HepG2 (cell line): ENCODE results near the gene FOXK2. TPM values are rescaled to one million over a fixed set of nuclear protein-coding genes. Genes with fewer than 3 reads are reported as not detected.
A peak's percentile ranks its signal among the peaks of the same experiment; 100 is the strongest.
"Not testable (repeated sequence)": the region's sequence is repeated elsewhere in the genome, so short reads cannot be mapped to it uniquely, and the experiment has no call there.

ENCODE experiments used
- ATAC-seq: fragments of 200-7000 bp; cut with Tn5 transposase; 3 replicates; pipeline ENCODE4 v1.9.1; 2020; ENCODE audit warnings: mild to moderate bottlenecking, moderate library complexity
- BruUV-seq: library from RNA; stranded (reverse); fragments of 400-500 nt; replicated peaks from 2 replicates; lab custom pipeline; 2021; lab: Mats Ljungman, UMichigan
- CTCF ChIA-PET: fragments of 300-600 bp; formaldehyde crosslinking; extraction: SDS; loops from one replicate; lab custom pipeline; 2021; ENCODE audit warnings: low total read pairs, inconsistent platforms, low intra/inter-chr PET ratio; lab: Yijun Ruan, JAX
- POLR2A ChIA-PET: fragments of 350-600 bp; sonication (Branson Sonifier 250); formaldehyde crosslinking; loops from one replicate; lab custom pipeline; 2020; ENCODE audit warnings: antibody characterized with exemption, inconsistent platforms; lab: Yijun Ruan, JAX
- DNase-seq: peaks from one replicate; pipeline ENCODE4 v3.0.0-alpha.2; 2015; ENCODE audit warnings: low spot score
- FAIRE-seq: peaks from 3 replicates; lab custom pipeline; 2011; peaks lifted over from hg19 to GRCh38; lab: Jason Lieb, UNC
- H2AFZ ChIP-seq: one replicate; pipeline ENCODE4 v1.6.1; 2011; ENCODE audit warnings: low read length, inconsistent platforms
- H3K27ac ChIP-seq: fragments of 300-600 bp; 3 replicates; pipeline ENCODE4 v1.8.0; 2011; ENCODE audit warnings: mixed run types, mild to moderate bottlenecking, mixed read lengths, low read length, inconsistent platforms; ENCODE audit not compliant: insufficient read depth; ENCODE audit errors: extremely low read length
- H3K27me3 ChIP-seq, 2 experiments: fragments of 200-600 bp in 1 of 2; 2 replicates in 1 of 2; 3 replicates in 1 of 2; pipeline versions ENCODE4 v1.6.0 to v1.8.0; 2011; ENCODE audit warnings: low read length in 2 of 2, mild to moderate bottlenecking in 2 of 2, moderate library complexity in 2 of 2, inconsistent platforms in 1 of 2; ENCODE audit not compliant: insufficient read depth in 2 of 2, control insufficient read depth in 1 of 2
- H3K36me3 ChIP-seq, 2 experiments: fragments of 200-600 bp in 1 of 2; replicated peaks in 1 of 2; 2 replicates in 1 of 2; 3 replicates in 1 of 2; pipeline versions ENCODE4 v1.5.1 to v1.8.0; 2011; ENCODE audit warnings: low read length in 2 of 2, inconsistent platforms in 1 of 2; ENCODE audit not compliant: insufficient read depth in 2 of 2, control insufficient read depth in 1 of 2
- H3K4me1 ChIP-seq: 2 replicates; pipeline ENCODE4 v1.5.1; 2012; ENCODE audit warnings: low read length, inconsistent platforms; ENCODE audit not compliant: insufficient read depth
- H3K4me2 ChIP-seq: 2 replicates; pipeline ENCODE4 v1.6.0; 2011; ENCODE audit warnings: low read depth, low read length, inconsistent platforms
- H3K4me3 ChIP-seq, 3 experiments: fragments of 200-600 bp in 1 of 3; sonication (generic), shearing (Covaris generic) in 1 of 3; replicated peaks in 1 of 3; 2 replicates each; pipeline ENCODE4 v1.5.1; 2011 to 2016; ENCODE audit warnings: low read length in 3 of 3, inconsistent platforms in 2 of 3, low read depth in 2 of 3, mild to moderate bottlenecking in 2 of 3, control low read depth in 1 of 3, mixed read lengths in 1 of 3; ENCODE audit not compliant: insufficient read depth in 1 of 3
- H3K79me2 ChIP-seq: one replicate; pipeline ENCODE4 v1.6.1; 2011; ENCODE audit warnings: low read length, inconsistent platforms; ENCODE audit not compliant: insufficient read depth
- H3K9ac ChIP-seq: 2 replicates; pipeline ENCODE4 v1.6.0; 2011; ENCODE audit warnings: mild to moderate bottlenecking, low read depth, low read length, inconsistent platforms; ENCODE audit not compliant: insufficient read depth
- H3K9me3 ChIP-seq: 2 replicates; pipeline ENCODE4 v1.5.1; 2012; ENCODE audit warnings: mild to moderate bottlenecking, low read length
- H4K20me1 ChIP-seq: 2 replicates; pipeline ENCODE4 v1.6.0; 2011; ENCODE audit warnings: inconsistent platforms, mild to moderate bottlenecking, low read length, moderate library complexity; ENCODE audit not compliant: insufficient read depth
- ETV6 ChIP-seq: sonication (generic); formaldehyde crosslinking; conservative IDR thresholded peaks from 2 replicates; pipeline ENCODE4 v1.4.0; 2020; ENCODE audit warnings: missing genetic modification reagents
- KDM4B ChIP-seq: sonication (generic); formaldehyde crosslinking; IDR thresholded peaks from 2 replicates; pipeline ENCODE4 v1.4.0; 2020; ENCODE audit warnings: missing genetic modification reagents
- PATZ1 ChIP-seq: sonication (generic); formaldehyde crosslinking; IDR thresholded peaks from 2 replicates; pipeline ENCODE4 v1.4.0; 2020; ENCODE audit warnings: missing genetic modification reagents
- RAD21 ChIP-seq: fragments of 450-650 bp; formaldehyde crosslinking; IDR thresholded peaks from 2 replicates; pipeline ENCODE4 v1.5.0; 2020; ENCODE audit warnings: mild to moderate bottlenecking
- YEATS2 ChIP-seq: sonication (generic); formaldehyde crosslinking; IDR thresholded peaks from 2 replicates; pipeline ENCODE4 v1.4.0; 2020; ENCODE audit warnings: missing genetic modification reagents, borderline replicate concordance
- ZFP36L2 ChIP-seq: sonication (generic); formaldehyde crosslinking; IDR thresholded peaks from 2 replicates; pipeline ENCODE4 v1.4.0; 2020; ENCODE audit warnings: missing genetic modification reagents
- ZGPAT ChIP-seq: IDR thresholded peaks from 2 replicates; pipeline ENCODE4 v1.6.1; 2016; ENCODE audit warnings: mild to moderate bottlenecking
- ZNF121 ChIP-seq: sonication (generic); formaldehyde crosslinking; IDR thresholded peaks from 2 replicates; pipeline ENCODE4 v1.5.0; 2020; ENCODE audit warnings: mild to moderate bottlenecking, missing genetic modification reagents
- ZNF770 ChIP-seq: sonication (generic); formaldehyde crosslinking; IDR thresholded peaks from 2 replicates; pipeline ENCODE4 v1.5.0; 2020; ENCODE audit warnings: mild to moderate bottlenecking, missing genetic modification reagents
- WGBS: methylation state at CpG from one replicate; pipeline ENCODE4 v1.1.6; 2017; ENCODE audit warnings: low lambda C conversion rate; 5-methylcytosine and 5-hydroxymethylcytosine counted together
- in situ Hi-C: cut with HindIII; loops from 2 replicates; pipeline ENCODE4 v1.10.0; 2017; ENCODE audit warnings: low pct_unique_long_range_greater_than_20kb; ENCODE audit not compliant: extremely low pct_ligation_motif_present
- intact Hi-C: fragments of 100-400 bp; cut with micrococcal nuclease; formaldehyde crosslinking; loops from one replicate; pipeline ENCODE4 v1.10.0; 2022; ENCODE audit not compliant: unreplicated experiment
- polyA plus RNA-seq, 8 experiments: library from polyadenylated mRNA; depleted of rRNA in 3 of 8; stranded (reverse) in 7 of 8; unstranded in 1 of 8; fragments of >200 nt; fragmentation: Illumina TruSeq in 4 of 8; extraction: Trizol in 4 of 8; gene quantifications; 2 replicates each; pipeline versions ENCODE4 v1.2.1 to v1.2.3, GENCODE V29; 2011 to 2016; ENCODE audit warnings: low read depth in 4 of 8, missing spikeins in 1 of 8, mixed read lengths in 1 of 8; ENCODE audit not compliant: insufficient read depth in 1 of 8
- total RNA-seq, 5 experiments: library from RNA; depleted of rRNA; stranded (reverse); fragments of >200 nt; fragmentation: Illumina TruSeq; extraction: Trizol; gene quantifications; 2 replicates each; pipeline ENCODE4 v1.2.3, GENCODE V29; 2016; ENCODE audit warnings: low read depth in 1 of 5

FOXK2 gene
- total and polyA plus RNA-seq, 2 of the 13 experiments (the other 11 are each of a cell fraction or from before 2014, with no cell fraction given) = 67.1 to 67.2 TPM

GRCh38 chr17:82557510-82557909, 38.0 kb downstream of the FOXK2 start:
- DNase-seq, FAIRE-seq, H3K9ac ChIP-seq, intact Hi-C loops, H3K36me3 ChIP-seq, CTCF ChIA-PET, H3K4me2 ChIP-seq, H2AFZ ChIP-seq, H3K27ac ChIP-seq, H3K9me3 ChIP-seq, H3K27me3 ChIP-seq, H3K4me3 ChIP-seq, BruUV-seq, ATAC-seq: not testable (repeated sequence)
- Histone ChIP-seq H4K20me1 (peaks cover 80% of the 10 kb centered on the region), H3K4me1 (peaks cover 79% of the 10 kb centered on the region), H3K79me2 (peaks cover 91% of the 10 kb centered on the region)
- POLR2A ChIA-PET = interaction anchor here (0.7 to 1.2 kb wide), 2 partner anchors 11 to 183 kb away, joined by 3 to 4 read pairs; no protein-coding TSS in a partner anchor
- 87% methylated on average over 2 of the region's 2 CpGs for WGBS
- TF ChIP-seq ZNF121 (CRISPR knock-in tag) (peak; percentile 93), ZNF770 (CRISPR knock-in tag) (0 out of 2 replicates have a peak, but pooled peaks have one; percentile 56)
- in situ Hi-C loops = loop anchor here (10.0 kb wide), 1 partner anchor 203 kb away; the partner anchor contains the start of gene TEX19

GRCh38 chr17:82559566-82560251, 40.2 kb downstream of the FOXK2 start:
- H2AFZ ChIP-seq = no peak overlapping the region
- FAIRE-seq (no peak), DNase-seq (peak; percentile 25), ATAC-seq (0 out of 3 replicates have a peak, but pooled peaks have one; percentile 3)
- peaks cover 68% of the 10 kb centered on the region for H4K20me1 ChIP-seq
- no peak overlapping the region for H3K4me3 ChIP-seq
- POLR2A ChIA-PET = interaction anchor here (0.9 to 3.4 kb wide), 2 partner anchors 9 to 40 kb away, joined by 3 to 12 read pairs; partner anchors contain the start of gene FOXK2
- H3K9me3 ChIP-seq = no peaks in the 10 kb centered on the region
- in situ Hi-C loops = loop anchor here (10.0 kb wide), 1 partner anchor 205 kb away; the partner anchor contains the start of gene TEX19
- WGBS = 67% methylated on average over 11 of the region's 11 CpGs
- peaks cover 87% of the 10 kb centered on the region for H3K79me2 ChIP-seq
- peaks cover 79% of the 10 kb centered on the region for H3K4me1 ChIP-seq
- peaks cover 7 to 9% of the 10 kb centered on the region in 2 experiments; a peak in 4 of 5 replicates for H3K36me3 ChIP-seq
- H3K9ac ChIP-seq = peak overlapping the region; percentile 9; the same call in 1 of the 2 replicates
- intact Hi-C loops = no loop called here
- H3K27me3 ChIP-seq = no peaks in the 10 kb centered on the region
- BruUV-seq = no TSS peak
- CTCF ChIA-PET = no interaction called here
- peak overlapping the region; percentile 15 for H3K27ac ChIP-seq
- H3K4me2 ChIP-seq = peak overlapping the region; percentile 31; the same call in 1 of the 2 replicates
- TF ChIP-seq KDM4B (CRISPR knock-in tag) (no peak), RAD21 (CRISPR knock-in tag) (no peak), ZGPAT (CRISPR knock-in tag) (0 out of 2 replicates have a peak, but pooled peaks have one; percentile 14), ZFP36L2 (CRISPR knock-in tag) (no peak), ETV6 (CRISPR knock-in tag) (no peak), YEATS2 (no peak), PATZ1 (CRISPR knock-in tag) (peak; percentile 30; the same call in 1 of the 2 replicates)
